ENCODE results near the gene CEP350.
"Not testable (repeated sequence)": the region's sequence is repeated elsewhere in the genome, so short reads cannot be mapped to it uniquely, and the experiment has no call there.

CEP350 gene

GRCh38 chr1:180133688-180134087 is 179.1 kb downstream of the CEP350 start:
- not testable (repeated sequence) for DNase-seq

GRCh38 chr1:180135535-180135934 is 180.9 kb downstream of the CEP350 start:
- no peak for DNase-seq

- no peak for DNase-seq
Observed at GRCh38 chr1:180136331-180136967, 181.8 kb downstream of the CEP350 start.

GRCh38 chr1:180136968-180137356 is 182.4 kb downstream of the CEP350 start:
- no peak for DNase-seq

GRCh38 chr1:180137776-180138175 is 183.2 kb downstream of the CEP350 start:
- no peak for DNase-seq

GRCh38 chr1:180141381-180141934 is 186.8 kb downstream of the CEP350 start:
- DNase-seq, result no peak

- DNase-seq, result no peak
Observed at GRCh38 chr1:180143359-180143758, 188.7 kb downstream of the CEP350 start.

GRCh38 chr1:180144659-180145357 is 190.2 kb downstream of the CEP350 start:
- no peak for DNase-seq

GRCh38 chr1:180145446-180145845 is 190.8 kb downstream of the CEP350 start:
- DNase-seq, result no peak

- DNase-seq, result no peak
Observed at GRCh38 chr1:180150982-180151381, 196.4 kb downstream of the CEP350 start.

GRCh38 chr1:180151508-180151907 is 196.9 kb downstream of the CEP350 start:
- DNase-seq, result no peak

GRCh38 chr1:180152588-180152987 is 198.0 kb downstream of the CEP350 start:
- DNase-seq, result no peak

- DNase-seq, result no peak
Observed at GRCh38 chr1:180153032-180153431, 198.4 kb downstream of the CEP350 start.

- no peak for DNase-seq
Observed at GRCh38 chr1:180154003-180154324, 199.4 kb downstream of the CEP350 start.

GRCh38 chr1:180154325-180155181 is 199.9 kb downstream of the CEP350 start, which contains the start of gene QSOX1:
Gene QSOX1, plus strand, starts transcription at chr1:180154869. Its CDS starts 39 bp downstream, at chr1:180154908.
- DNase-seq, result peak; percentile 86

- DNase-seq, result no peak
Observed at GRCh38 chr1:180155182-180155682, 200.6 kb downstream of the CEP350 start.

GRCh38 chr1:180156201-180156600 is 201.6 kb downstream of the CEP350 start:
- DNase-seq, result no peak

GRCh38 chr1:180156631-180157091 is 202.1 kb downstream of the CEP350 start:
- DNase-seq, result no peak

GRCh38 chr1:180157108-180157507 is 202.5 kb downstream of the CEP350 start:
- no peak for DNase-seq

- no peak for DNase-seq
Observed at GRCh38 chr1:180157576-180158057, 203.0 kb downstream of the CEP350 start.

GRCh38 chr1:180158149-180159147 is 203.8 kb downstream of the CEP350 start:
- no peak for DNase-seq

GRCh38 chr1:180160357-180160756 is 205.7 kb downstream of the CEP350 start:
- DNase-seq, result no peak
